ENCODE data around the gene LRTM1.

Gene LRTM1

DNA sequence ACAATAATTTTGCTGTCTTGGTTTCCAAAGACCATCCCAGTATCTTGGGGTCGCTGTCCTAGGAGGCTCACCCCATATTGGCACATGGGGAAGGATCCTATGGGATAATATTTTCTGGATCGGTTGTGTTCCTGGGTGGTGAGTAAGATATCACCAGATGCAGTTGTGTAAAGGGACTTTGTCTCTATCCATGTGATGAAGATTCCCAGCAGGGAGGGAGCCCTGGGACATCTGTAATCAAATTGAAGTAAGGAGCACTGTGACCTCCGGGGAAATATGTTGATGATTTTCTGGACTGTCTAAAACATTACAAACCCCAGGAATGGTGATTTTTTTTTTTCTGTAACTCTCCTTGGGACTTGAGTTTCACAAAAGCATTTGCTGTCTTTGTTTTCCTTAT lies 36.2 kb upstream of the LRTM1 start (continued):
- TF ChIP-seq, protein P1, sequence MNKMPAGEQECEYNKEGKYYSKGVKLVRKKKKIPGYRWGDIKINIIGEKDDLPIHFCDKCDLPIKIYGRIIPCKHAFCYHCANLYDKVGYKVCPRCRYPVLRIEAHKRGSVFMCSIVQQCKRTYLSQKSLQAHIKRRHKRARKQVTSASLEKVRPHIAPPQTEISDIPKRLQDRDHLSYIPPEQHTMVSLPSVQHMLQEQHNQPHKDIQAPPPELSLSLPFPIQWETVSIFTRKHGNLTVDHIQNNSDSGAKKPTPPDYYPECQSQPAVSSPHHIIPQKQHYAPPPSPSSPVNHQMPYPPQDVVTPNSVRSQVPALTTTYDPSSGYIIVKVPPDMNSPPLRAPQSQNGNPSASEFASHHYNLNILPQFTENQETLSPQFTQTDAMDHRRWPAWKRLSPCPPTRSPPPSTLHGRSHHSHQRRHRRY (tag by site-specific recombination; IDR thresholded peaks at IDR 0.05), result no peak
- TF ChIP-seq SCRT1 (tag by site-specific recombination; IDR thresholded peaks at IDR 0.05; ENCODE audit: borderline replicate concordance) (no peak), GFI1B (tag by site-specific recombination; IDR thresholded peaks at IDR 0.05) (no peak)
- TF ChIP-seq, protein P2, sequence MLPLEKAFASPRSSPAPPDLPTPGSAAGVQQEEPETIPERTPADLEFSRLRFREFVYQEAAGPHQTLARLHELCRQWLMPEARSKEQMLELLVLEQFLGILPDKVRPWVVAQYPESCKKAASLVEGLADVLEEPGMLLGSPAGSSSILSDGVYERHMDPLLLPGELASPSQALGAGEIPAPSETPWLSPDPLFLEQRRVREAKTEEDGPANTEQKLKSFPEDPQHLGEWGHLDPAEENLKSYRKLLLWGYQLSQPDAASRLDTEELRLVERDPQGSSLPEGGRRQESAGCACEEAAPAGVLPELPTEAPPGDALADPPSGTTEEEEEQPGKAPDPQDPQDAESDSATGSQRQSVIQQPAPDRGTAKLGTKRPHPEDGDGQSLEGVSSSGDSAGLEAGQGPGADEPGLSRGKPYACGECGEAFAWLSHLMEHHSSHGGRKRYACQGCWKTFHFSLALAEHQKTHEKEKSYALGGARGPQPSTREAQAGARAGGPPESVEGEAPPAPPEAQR (tag by site-specific recombination; IDR thresholded peaks at IDR 0.05), result no peak

DNA sequence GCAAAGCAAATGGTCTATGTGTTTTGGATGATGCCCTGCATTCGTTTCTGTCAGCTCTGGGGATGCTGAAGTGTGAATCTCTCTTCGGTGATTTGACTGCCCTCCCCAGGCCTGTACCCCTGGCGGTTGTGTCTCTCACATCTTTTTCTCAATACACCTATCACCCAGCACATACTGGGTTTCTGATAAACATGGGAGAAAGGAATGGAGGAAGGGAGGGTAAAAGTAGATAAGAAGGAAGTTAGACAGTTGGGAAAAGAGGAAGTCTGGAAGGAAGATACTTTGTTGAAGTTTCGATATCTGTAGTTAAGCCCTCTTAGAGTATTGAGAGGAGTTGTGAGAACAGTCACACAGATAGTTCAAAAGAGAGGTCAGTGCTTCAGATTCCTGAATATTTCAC lies 35.8 kb upstream of the LRTM1 start:
- ChIA-PET POLR2A (no interaction called here), CTCF (interaction anchor here (0.6 kb wide), 1 partner anchor 324 kb away, joined by 3 read pairs; no protein-coding TSS in a partner anchor)
- no peaks in the 10 kb centered on the region for H3K9me3 ChIP-seq (ENCODE audit: control insufficient read depth, insufficient read depth, low read depth, low read length)
- H3K27ac ChIP-seq (ENCODE audit: extremely low read depth, low read depth, low read length), result no peak overlapping the region
- H3K36me3 ChIP-seq (ENCODE audit: control insufficient read depth in 2 of 2, insufficient read depth in 1 of 2, low read length in 2 of 2), result no peaks in the 10 kb centered on the region
- H3K4me3 ChIP-seq (ENCODE audit: low read depth, low read length), result no peak overlapping the region
- H3K4me1 ChIP-seq (ENCODE audit: control insufficient read depth, insufficient read depth, low read length), result no peaks in the 10 kb centered on the region
- TF ChIP-seq ZNF629 (tag by site-specific recombination; IDR thresholded peaks at IDR 0.05), result no peak
- no peak for TF ChIP-seq ZNF623 (tag by site-specific recombination; IDR thresholded peaks at IDR 0.05)
- TF ChIP-seq ZNF274 (IDR thresholded peaks at IDR 0.05; ENCODE audit: low read length), result no peak
- TF ChIP-seq ZNF274 (tag by site-specific recombination; IDR thresholded peaks at IDR 0.05; ENCODE audit: borderline replicate concordance), result no peak
- TF ChIP-seq ZNF747 (tag by site-specific recombination; IDR thresholded peaks at IDR 0.05), result no peak
- no peak for TF ChIP-seq GFI1B (tag by site-specific recombination; IDR thresholded peaks at IDR 0.05)
- TF ChIP-seq, protein P3, sequence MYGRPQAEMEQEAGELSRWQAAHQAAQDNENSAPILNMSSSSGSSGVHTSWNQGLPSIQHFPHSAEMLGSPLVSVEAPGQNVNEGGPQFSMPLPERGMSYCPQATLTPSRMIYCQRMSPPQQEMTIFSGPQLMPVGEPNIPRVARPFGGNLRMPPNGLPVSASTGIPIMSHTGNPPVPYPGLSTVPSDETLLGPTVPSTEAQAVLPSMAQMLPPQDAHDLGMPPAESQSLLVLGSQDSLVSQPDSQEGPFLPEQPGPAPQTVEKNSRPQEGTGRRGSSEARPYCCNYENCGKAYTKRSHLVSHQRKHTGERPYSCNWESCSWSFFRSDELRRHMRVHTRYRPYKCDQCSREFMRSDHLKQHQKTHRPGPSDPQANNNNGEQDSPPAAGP (tag by site-specific recombination; IDR thresholded peaks at IDR 0.05), result no peak
- no peak for TF ChIP-seq ZFP37 (tag by site-specific recombination; IDR thresholded peaks at IDR 0.05)
- no peak for TF ChIP-seq FEZF1 (tag by site-specific recombination; IDR thresholded peaks at IDR 0.05)
- TF ChIP-seq, protein P4, sequence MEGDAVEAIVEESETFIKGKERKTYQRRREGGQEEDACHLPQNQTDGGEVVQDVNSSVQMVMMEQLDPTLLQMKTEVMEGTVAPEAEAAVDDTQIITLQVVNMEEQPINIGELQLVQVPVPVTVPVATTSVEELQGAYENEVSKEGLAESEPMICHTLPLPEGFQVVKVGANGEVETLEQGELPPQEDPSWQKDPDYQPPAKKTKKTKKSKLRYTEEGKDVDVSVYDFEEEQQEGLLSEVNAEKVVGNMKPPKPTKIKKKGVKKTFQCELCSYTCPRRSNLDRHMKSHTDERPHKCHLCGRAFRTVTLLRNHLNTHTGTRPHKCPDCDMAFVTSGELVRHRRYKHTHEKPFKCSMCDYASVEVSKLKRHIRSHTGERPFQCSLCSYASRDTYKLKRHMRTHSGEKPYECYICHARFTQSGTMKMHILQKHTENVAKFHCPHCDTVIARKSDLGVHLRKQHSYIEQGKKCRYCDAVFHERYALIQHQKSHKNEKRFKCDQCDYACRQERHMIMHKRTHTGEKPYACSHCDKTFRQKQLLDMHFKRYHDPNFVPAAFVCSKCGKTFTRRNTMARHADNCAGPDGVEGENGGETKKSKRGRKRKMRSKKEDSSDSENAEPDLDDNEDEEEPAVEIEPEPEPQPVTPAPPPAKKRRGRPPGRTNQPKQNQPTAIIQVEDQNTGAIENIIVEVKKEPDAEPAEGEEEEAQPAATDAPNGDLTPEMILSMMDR (tag by site-specific recombination; IDR thresholded peaks at IDR 0.05), result no peak
- TF ChIP-seq ZFHX2 (tag by site-specific recombination; conservative IDR thresholded peaks at IDR 0.05), result no peak
- no peak for TF ChIP-seq ZNF341 (tag by site-specific recombination; IDR thresholded peaks at IDR 0.05; ENCODE audit: low read depth)
- TF ChIP-seq ZNF335 (tag by site-specific recombination; conservative IDR thresholded peaks at IDR 0.05), result no peak
- no peak for TF ChIP-seq ZNF654 (tag by site-specific recombination; IDR thresholded peaks at IDR 0.05; ENCODE audit: low read depth)
- no peak for TF ChIP-seq ZNF10 (tag by site-specific recombination; IDR thresholded peaks at IDR 0.05)
- no peak for TF ChIP-seq TRIM28 (IDR thresholded peaks at IDR 0.05; ENCODE audit: borderline replicate concordance, low read length)
- TF ChIP-seq OSR2 (tag by site-specific recombination; IDR thresholded peaks at IDR 0.05), result no peak

DNA sequence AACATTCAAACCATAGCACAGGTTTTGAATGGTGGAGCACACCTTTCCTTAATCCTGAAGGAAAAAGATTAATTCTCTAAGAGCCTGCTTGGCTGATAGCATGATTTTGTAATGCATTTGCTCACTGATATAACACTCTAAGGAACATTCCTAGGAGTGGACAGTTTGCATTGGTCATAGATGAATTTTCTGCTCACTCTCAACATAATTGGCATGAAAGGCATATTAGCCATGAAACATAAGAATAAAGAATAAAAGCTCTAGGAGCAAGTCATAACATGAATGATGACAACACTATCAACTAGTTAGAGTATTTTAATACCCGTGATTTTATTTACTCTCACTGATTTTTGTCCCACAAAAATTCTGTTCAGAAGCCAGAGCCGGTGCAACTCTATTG lies 34.3 kb upstream of the LRTM1 start:
- no peaks in the 10 kb centered on the region for H3K4me1 ChIP-seq (ENCODE audit: control insufficient read depth, insufficient read depth, low read length)
- no peak overlapping the region for H3K4me3 ChIP-seq (ENCODE audit: low read depth, low read length)
- no peak overlapping the region for H3K27ac ChIP-seq (ENCODE audit: extremely low read depth, low read depth, low read length)
- no peaks in the 10 kb centered on the region for H3K36me3 ChIP-seq (ENCODE audit: control insufficient read depth in 2 of 2, insufficient read depth in 1 of 2, low read length in 2 of 2)
- POLR2A ChIA-PET, result no interaction called here
- CTCF ChIA-PET, result no interaction called here
- H3K9me3 ChIP-seq (ENCODE audit: control insufficient read depth, insufficient read depth, low read depth, low read length), result no peaks in the 10 kb centered on the region
- TF ChIP-seq ZNF837 (tag by site-specific recombination; IDR thresholded peaks at IDR 0.05), result no peak
- no peak for TF ChIP-seq SCRT1 (tag by site-specific recombination; IDR thresholded peaks at IDR 0.05; ENCODE audit: borderline replicate concordance)
- no peak for TF ChIP-seq ZNF416 (tag by site-specific recombination; IDR thresholded peaks at IDR 0.05)
- TF ChIP-seq TCF7L2 (IDR thresholded peaks at IDR 0.05; ENCODE audit: borderline replicate concordance, low read depth, low read length), result no peak
- TF ChIP-seq ZNF701 (tag by site-specific recombination; IDR thresholded peaks at IDR 0.05), result no peak
- no peak for TF ChIP-seq ZNF843 (tag by site-specific recombination; IDR thresholded peaks at IDR 0.05)
- no peak for TF ChIP-seq ZFP3 (tag by site-specific recombination; IDR thresholded peaks at IDR 0.05; ENCODE audit: low read depth)
- TF ChIP-seq ZSCAN23 (tag by site-specific recombination; IDR thresholded peaks at IDR 0.05), result no peak
- TF ChIP-seq FEZF1 (tag by site-specific recombination; IDR thresholded peaks at IDR 0.05), result no peak
- no peak for TF ChIP-seq REPIN1 (tag by site-specific recombination; IDR thresholded peaks at IDR 0.05; ENCODE audit: low read depth)
- TF ChIP-seq GLI4 (tag by site-specific recombination; IDR thresholded peaks at IDR 0.05), result no peak
